HepG2 (cell line): Measurements from ENCODE around the gene RING1. TPM values are rescaled to one million over a fixed set of nuclear protein-coding genes. Genes with fewer than 3 reads are reported as not detected.

Experiments
- AGO2 ChIP-seq: fragments of 200-400 bp; formaldehyde crosslinking; optimal IDR thresholded peaks from 2 replicates; pipeline ENCODE3; 2017; ENCODE audit warnings: mild to moderate bottlenecking, low read depth, low read length, moderate library complexity
- AKAP8 ChIP-seq: sonication (generic); formaldehyde crosslinking; IDR thresholded peaks from 2 replicates; pipeline ENCODE4 v1.5.1; 2020; ENCODE audit warnings: mild to moderate bottlenecking, missing genetic modification reagents
- ARHGAP35 ChIP-seq: sonication (generic); formaldehyde crosslinking; IDR thresholded peaks from 2 replicates; pipeline ENCODE4 v1.9.0; 2022; ENCODE audit warnings: mild to moderate bottlenecking, inconsistent platforms, moderate library complexity, missing genetic modification reagents, borderline replicate concordance
- CBX2 ChIP-seq, 2 experiments: fragments of 200-600 bp in 1 of 2; sonication (generic); formaldehyde crosslinking in 1 of 2; IDR thresholded peaks; 2 replicates each; pipeline versions ENCODE4 v1.7.0 to v1.8.1; 2018 to 2022; ENCODE audit warnings: low read depth in 2 of 2, low read length in 1 of 2, mild to moderate bottlenecking in 1 of 2, missing genetic modification reagents in 1 of 2
- CCAR2 ChIP-seq: fragments of 200-400 bp; formaldehyde crosslinking; optimal IDR thresholded peaks from 2 replicates; pipeline ENCODE3; 2018; ENCODE audit warnings: low read depth, mild to moderate bottlenecking, low read length, moderate library complexity
- CSRNP2 ChIP-seq: sonication (generic); formaldehyde crosslinking; conservative IDR thresholded peaks from 2 replicates; pipeline ENCODE4 v1.8.0; 2022; ENCODE audit warnings: low read depth, missing genetic modification reagents
- EZH2 ChIP-seq: conservative IDR thresholded peaks from 2 replicates; pipeline ENCODE4 v1.6.1; 2012; ENCODE audit warnings: mild to moderate bottlenecking, low read depth, low read length, moderate library complexity
- GABPB1 ChIP-seq: IDR thresholded peaks from 2 replicates; pipeline ENCODE4 v1.6.1; 2016; ENCODE audit warnings: mild to moderate bottlenecking, missing genetic modification reagents, moderate library complexity, missing compliant biosample characterization
- KAT8 ChIP-seq: IDR thresholded peaks from 2 replicates; pipeline ENCODE4 v1.6.1; 2016; ENCODE audit warnings: missing genetic modification reagents, missing compliant biosample characterization
- LBX2 ChIP-seq: sonication (generic); formaldehyde crosslinking; IDR thresholded peaks from 2 replicates; pipeline ENCODE4 v1.5.0; 2020; ENCODE audit warnings: missing genetic modification reagents, mild to moderate bottlenecking, borderline replicate concordance
- MLXIP ChIP-seq: sonication (generic); formaldehyde crosslinking; IDR thresholded peaks from 2 replicates; pipeline ENCODE4 v1.9.0; 2021; ENCODE audit warnings: missing genetic modification reagents, borderline replicate concordance
- MYNN ChIP-seq: sonication (generic); formaldehyde crosslinking; IDR thresholded peaks from 2 replicates; pipeline ENCODE4 v1.4.0; 2020; ENCODE audit warnings: mild to moderate bottlenecking, low read depth, missing genetic modification reagents
- RARG ChIP-seq: sonication (generic); formaldehyde crosslinking; IDR thresholded peaks from 2 replicates; pipeline ENCODE4 v1.4.0; 2020; ENCODE audit warnings: low read depth, mild to moderate bottlenecking, missing genetic modification reagents
- REL ChIP-seq: sonication (generic); formaldehyde crosslinking; conservative IDR thresholded peaks from 2 replicates; pipeline ENCODE4 v1.8.0; 2022; ENCODE audit warnings: mild to moderate bottlenecking, missing genetic modification reagents, moderate library complexity
- REPIN1 ChIP-seq: sonication (generic); formaldehyde crosslinking; IDR thresholded peaks from 2 replicates; pipeline ENCODE4 v1.8.0; 2022; ENCODE audit warnings: missing genetic modification reagents, low read depth, mild to moderate bottlenecking, borderline replicate concordance
- RFXAP ChIP-seq: sonication (generic); formaldehyde crosslinking; IDR thresholded peaks from 2 replicates; pipeline ENCODE4 v1.4.0; 2020; ENCODE audit warnings: missing genetic modification reagents, borderline replicate concordance
- ZBTB21 ChIP-seq: sonication (generic); formaldehyde crosslinking; IDR thresholded peaks from 2 replicates; pipeline ENCODE4 v1.4.0; 2020; ENCODE audit warnings: missing genetic modification reagents
- ZFP90 ChIP-seq: sonication (generic); formaldehyde crosslinking; IDR thresholded peaks from 2 replicates; pipeline ENCODE4 v1.8.0; 2022; ENCODE audit warnings: missing genetic modification reagents, mild to moderate bottlenecking, inconsistent platforms, borderline replicate concordance
- ZNF232 ChIP-seq: sonication (generic); formaldehyde crosslinking; IDR thresholded peaks from 2 replicates; pipeline ENCODE4 v1.4.0; 2020; ENCODE audit warnings: missing genetic modification reagents, borderline replicate concordance
- ZNF547 ChIP-seq: sonication (generic); formaldehyde crosslinking; IDR thresholded peaks from 2 replicates; pipeline ENCODE4 v1.5.1; 2020; ENCODE audit warnings: mild to moderate bottlenecking, missing genetic modification reagents
- ZNF605 ChIP-seq: sonication (generic); formaldehyde crosslinking; IDR thresholded peaks from 2 replicates; pipeline ENCODE4 v1.8.0; 2022; ENCODE audit warnings: mild to moderate bottlenecking, missing genetic modification reagents
- polyA plus RNA-seq, 8 experiments: library from polyadenylated mRNA; depleted of rRNA in 3 of 8; stranded (reverse) in 7 of 8; unstranded in 1 of 8; fragments of >200 nt; fragmentation: Illumina TruSeq in 4 of 8; extraction: Trizol in 4 of 8; gene quantifications; 2 replicates each; pipeline versions ENCODE4 v1.2.1 to v1.2.3, GENCODE V29; 2011 to 2016; ENCODE audit warnings: low read depth in 4 of 8, missing spikeins in 1 of 8, mixed read lengths in 1 of 8; ENCODE audit not compliant: insufficient read depth in 1 of 8
- total RNA-seq, 5 experiments: library from RNA; depleted of rRNA; stranded (reverse); fragments of >200 nt; fragmentation: Illumina TruSeq; extraction: Trizol; gene quantifications; 2 replicates each; pipeline ENCODE4 v1.2.3, GENCODE V29; 2016; ENCODE audit warnings: low read depth in 1 of 5

RING1 gene
- total and polyA plus RNA-seq, 2 of the 13 experiments (the other 11 are each of a cell fraction or from before 2014, with no cell fraction given) = 23.9 to 33.6 TPM

- TF ChIP-seq MLXIP (CRISPR knock-in tag) = no peak
- TF ChIP-seq MYNN (CRISPR knock-in tag) = no peak
- 0 out of 2 replicates have a peak, but pooled peaks have one; percentile 35 for TF ChIP-seq REL (CRISPR knock-in tag)
- peak; percentile 51; the same call in 1 of the 2 replicates for TF ChIP-seq ZNF547 (CRISPR knock-in tag)
- no peak for TF ChIP-seq KAT8 (CRISPR knock-in tag)
- TF ChIP-seq ZBTB21 (CRISPR knock-in tag) = no peak
- TF ChIP-seq CCAR2 = no peak
- 0 out of 2 replicates have a peak, but pooled peaks have one; percentile 32 for TF ChIP-seq EZH2
- TF ChIP-seq ZNF605 = 0 out of 2 replicates have a peak, but pooled peaks have one; percentile 10
- TF ChIP-seq LBX2 (CRISPR knock-in tag) = no peak
- TF ChIP-seq ARHGAP35 (CRISPR knock-in tag) = no peak
- 0 out of 2 replicates have a peak, but pooled peaks have one; percentile 15 for TF ChIP-seq REPIN1 (CRISPR knock-in tag)
- TF ChIP-seq RFXAP (CRISPR knock-in tag) = peak; percentile 68; the same call in 1 of the 2 replicates
- TF ChIP-seq CSRNP2 = no peak
- TF ChIP-seq AKAP8 (CRISPR knock-in tag) = 0 out of 2 replicates have a peak, but pooled peaks have one; percentile 69
- TF ChIP-seq CBX2 (IDR thresholded peaks at IDR 0.05; ENCODE audit: low read depth, low read length) = no peak
- no peak for TF ChIP-seq CBX2 (CRISPR knock-in tag; IDR thresholded peaks at IDR 0.05; ENCODE audit: low read depth)
- peak; percentile 99 for TF ChIP-seq AGO2
- no peak for TF ChIP-seq RARG (CRISPR knock-in tag)
- no peak for TF ChIP-seq ZFP90 (CRISPR knock-in tag)
- peak; percentile 62; the same call in 1 of the 2 replicates for TF ChIP-seq ZNF232
- TF ChIP-seq GABPB1 = peak; percentile 34; the same call in 1 of the 2 replicates
These were observed 5.1 kb downstream of the RING1 start (continued) for GRCh38 chr6:33213166-33213988.
